MM.1S (cell line): ENCODE results near the gene GAL3ST1.

ENCODE experiments used
- DNase-seq: peaks from one replicate; pipeline ENCODE4 v3.0.0-alpha.2; 2015
- H2AFZ ChIP-seq: fragments of 300-600 bp; sonication (generic); 2 replicates; pipeline ENCODE4 v1.6.0; 2016; ENCODE audit warnings: antibody characterized with exemption, low read length
- H3F3A ChIP-seq: fragments of 300-600 bp; sonication (generic); 2 replicates; pipeline ENCODE4 v1.6.1; 2016; ENCODE audit warnings: mild to moderate bottlenecking, antibody characterized with exemption, low read length, moderate library complexity, mixed read lengths; ENCODE audit not compliant: insufficient read depth
- H3K27ac ChIP-seq: fragments of 300-600 bp; sonication (generic); 2 replicates; pipeline ENCODE4 v1.5.1; 2016; ENCODE audit warnings: mild to moderate bottlenecking, low read length
- H3K27me3 ChIP-seq: fragments of 300-600 bp; sonication (generic); replicated peaks from 2 replicates; pipeline ENCODE4 v1.6.0; 2016; ENCODE audit warnings: low read length; ENCODE audit not compliant: insufficient read depth
- H3K36me3 ChIP-seq: fragments of 300-600 bp; sonication (generic); replicated peaks from 2 replicates; pipeline ENCODE4 v1.6.1; 2016; ENCODE audit warnings: mild to moderate bottlenecking, low read length, mixed read lengths; ENCODE audit not compliant: insufficient read depth
- H3K4me1 ChIP-seq: fragments of 300-600 bp; sonication (generic); 2 replicates; pipeline ENCODE4 v1.6.1; 2016; ENCODE audit warnings: low read length, mixed read lengths
- H3K4me2 ChIP-seq: fragments of 300-600 bp; sonication (generic); 2 replicates; pipeline ENCODE4 v1.6.0; 2016; ENCODE audit warnings: low read depth, low read length
- H3K4me3 ChIP-seq: fragments of 300-600 bp; sonication (generic); 2 replicates; pipeline ENCODE4 v1.5.1; 2016; ENCODE audit warnings: low read length, mixed read lengths
- H3K79me2 ChIP-seq: fragments of 300-600 bp; sonication (generic); 2 replicates; pipeline ENCODE4 v1.6.1; 2016; ENCODE audit warnings: mixed run types, low read length, mixed read lengths
- H3K9ac ChIP-seq: fragments of 300-600 bp; sonication (generic); 2 replicates; pipeline ENCODE4 v1.6.1; 2016; ENCODE audit warnings: low read length, mixed read lengths
- H3K9me2 ChIP-seq: fragments of 300-600 bp; sonication (generic); replicated peaks from 2 replicates; pipeline ENCODE4 v1.6.1; 2016; ENCODE audit warnings: mild to moderate bottlenecking, low read length, mixed read lengths; ENCODE audit not compliant: insufficient read depth
- H3K9me3 ChIP-seq: fragments of 300-600 bp; sonication (generic); replicated peaks from 2 replicates; pipeline ENCODE4 v1.6.1; 2016; ENCODE audit warnings: mild to moderate bottlenecking, low read length, mixed read lengths; ENCODE audit not compliant: insufficient read depth
- H4K20me1 ChIP-seq: fragments of 300-600 bp; sonication (generic); 2 replicates; pipeline ENCODE4 v1.6.1; 2016; ENCODE audit warnings: mild to moderate bottlenecking, low read length, moderate library complexity, mixed read lengths; ENCODE audit not compliant: insufficient read depth
- CTCF ChIP-seq: fragments of 300-600 bp; sonication (generic); IDR thresholded peaks from 2 replicates; pipeline ENCODE4 v1.5.1; 2016; ENCODE audit warnings: antibody characterized with exemption, low read length, mixed read lengths
- EZH2 ChIP-seq: fragments of 300-600 bp; sonication (generic); optimal IDR thresholded peaks from 2 replicates; pipeline ENCODE3; 2017; ENCODE audit warnings: low read depth, mild to moderate bottlenecking, antibody characterized with exemption, low read length, mixed read lengths
- EZH2phosphoT487 ChIP-seq: fragments of 300-600 bp; sonication (generic); IDR thresholded peaks from 2 replicates; pipeline ENCODE4 v1.6.1; 2018; ENCODE audit warnings: antibody characterized with exemption, low read length

GAL3ST1 gene

DNA sequence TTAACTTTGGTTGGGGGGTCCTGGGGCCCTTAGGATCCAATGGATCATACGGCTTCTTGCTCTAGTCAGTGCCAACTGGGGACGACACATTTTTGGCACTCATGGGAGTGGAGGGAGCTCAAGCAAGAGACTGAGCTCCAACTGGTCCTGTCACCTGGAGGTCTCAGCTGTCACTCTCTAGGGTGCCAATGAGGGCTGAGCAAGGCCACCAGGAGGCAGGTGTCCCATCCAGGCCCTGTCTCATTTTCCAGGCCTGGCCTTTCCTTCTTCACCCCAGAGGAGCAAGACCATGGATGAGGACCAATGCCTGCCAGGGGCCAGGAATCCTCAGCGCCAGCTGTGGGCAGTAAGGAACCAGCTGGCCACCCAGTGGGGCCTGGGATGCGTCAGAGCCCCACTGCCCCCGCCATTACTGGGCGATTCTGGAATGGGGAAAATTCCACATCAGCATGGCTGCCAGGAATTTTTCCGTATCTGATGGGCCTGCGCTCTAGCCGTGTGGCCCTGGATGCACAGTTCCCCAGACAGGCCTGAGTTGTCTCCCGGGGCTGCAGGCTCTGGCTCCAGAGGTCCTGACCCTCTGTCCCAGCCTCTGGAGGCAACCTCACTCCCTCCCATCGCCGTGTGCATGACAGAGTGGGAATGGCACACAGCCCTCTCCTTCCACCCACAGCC, 669 bp upstream of the GAL3ST1 start:
- H3K79me2 ChIP-seq, result no peaks in the 10 kb centered on the region
- no peaks in the 10 kb centered on the region for H3K9me3 ChIP-seq
- H3K27me3 ChIP-seq, result peaks cover 9% of the 10 kb centered on the region; the same call in 1 of the 2 replicates
- H3K4me2 ChIP-seq, result no peak overlapping the region
- no peak overlapping the region for H3K9ac ChIP-seq
- no peak overlapping the region for H3K27ac ChIP-seq
- no peaks in the 10 kb centered on the region for H3K4me1 ChIP-seq
- no peaks in the 10 kb centered on the region for H3K36me3 ChIP-seq
- H3K9me2 ChIP-seq, result no peaks in the 10 kb centered on the region
- no peak for DNase-seq
- no peak for TF ChIP-seq CTCF
- TF ChIP-seq EZH2phosphoT487, result no peak
- TF ChIP-seq EZH2, result no peak
- no peak overlapping the region for H2AFZ ChIP-seq
- no peak overlapping the region for H3K4me3 ChIP-seq
- no peaks in the 10 kb centered on the region for H3F3A ChIP-seq
- H4K20me1 ChIP-seq, result no peaks in the 10 kb centered on the region

GRCh38 chr22:30573594-30574094, 821 bp downstream of the GAL3ST1 start:
- H3K36me3 ChIP-seq, result no peaks in the 10 kb centered on the region
- H3K4me2 ChIP-seq, result no peak overlapping the region
- no peak overlapping the region for H3K4me3 ChIP-seq

GRCh38 chr22:30572840-30573593, 1.4 kb downstream of the GAL3ST1 start:
- Histone ChIP-seq H3K9ac (no peak overlapping the region), H3K27me3 (peaks cover 22% of the 10 kb centered on the region), H4K20me1 (no peaks in the 10 kb centered on the region), H3K4me3 (no peak overlapping the region), H3K79me2 (no peaks in the 10 kb centered on the region), H2AFZ (no peak overlapping the region), H3K27ac (no peak overlapping the region), H3F3A (no peaks in the 10 kb centered on the region), H3K4me2 (no peak overlapping the region), H3K36me3 (no peaks in the 10 kb centered on the region), H3K4me1 (no peaks in the 10 kb centered on the region), H3K9me2 (no peaks in the 10 kb centered on the region), H3K9me3 (no peaks in the 10 kb centered on the region)
- no peak for DNase-seq
- TF ChIP-seq CTCF (no peak), EZH2 (no peak), EZH2phosphoT487 (no peak)

More at GRCh38 chr22:30573594-30574094, 821 bp downstream of the GAL3ST1 start:
- Histone ChIP-seq H3K9me3 (no peaks in the 10 kb centered on the region), H3K79me2 (no peaks in the 10 kb centered on the region), H3K4me1 (no peaks in the 10 kb centered on the region), H3F3A (no peaks in the 10 kb centered on the region), H3K9ac (no peak overlapping the region), H3K9me2 (no peaks in the 10 kb centered on the region), H2AFZ (no peak overlapping the region), H3K27ac (no peak overlapping the region), H4K20me1 (no peaks in the 10 kb centered on the region), H3K27me3 (peaks cover 16% of the 10 kb centered on the region; the same call in 1 of the 2 replicates)
- no peak for DNase-seq
- no peak for TF ChIP-seq CTCF
- TF ChIP-seq EZH2, result no peak
- no peak for TF ChIP-seq EZH2phosphoT487
